ENCODE results near the gene PDE8A. TPM values are rescaled to one million over a fixed set of nuclear protein-coding genes. Genes with fewer than 3 reads are reported as not detected.
A peak's percentile ranks its signal among the peaks of the same experiment; 100 is the strongest.

PDE8A gene
- total and polyA plus RNA-seq, 10 of the 15 experiments (the other 5 are each of a cell fraction or from before 2014, with no cell fraction given), result 6.7 to 69.2 (median 27.2) TPM

GRCh38 chr15:84982301-84982920, 755 bp downstream of the PDE8A start (continued):
- no peak for TF ChIP-seq SPI1 (IDR thresholded peaks at IDR 0.05; ENCODE audit: borderline replicate concordance, insufficient read depth, low read depth, low read length)
- TF ChIP-seq MXI1 (IDR thresholded peaks at IDR 0.05; ENCODE audit: low read depth, low read length), result 0 out of 2 replicates have a peak, but pooled peaks have one; percentile 14
- TF ChIP-seq, protein P1, sequence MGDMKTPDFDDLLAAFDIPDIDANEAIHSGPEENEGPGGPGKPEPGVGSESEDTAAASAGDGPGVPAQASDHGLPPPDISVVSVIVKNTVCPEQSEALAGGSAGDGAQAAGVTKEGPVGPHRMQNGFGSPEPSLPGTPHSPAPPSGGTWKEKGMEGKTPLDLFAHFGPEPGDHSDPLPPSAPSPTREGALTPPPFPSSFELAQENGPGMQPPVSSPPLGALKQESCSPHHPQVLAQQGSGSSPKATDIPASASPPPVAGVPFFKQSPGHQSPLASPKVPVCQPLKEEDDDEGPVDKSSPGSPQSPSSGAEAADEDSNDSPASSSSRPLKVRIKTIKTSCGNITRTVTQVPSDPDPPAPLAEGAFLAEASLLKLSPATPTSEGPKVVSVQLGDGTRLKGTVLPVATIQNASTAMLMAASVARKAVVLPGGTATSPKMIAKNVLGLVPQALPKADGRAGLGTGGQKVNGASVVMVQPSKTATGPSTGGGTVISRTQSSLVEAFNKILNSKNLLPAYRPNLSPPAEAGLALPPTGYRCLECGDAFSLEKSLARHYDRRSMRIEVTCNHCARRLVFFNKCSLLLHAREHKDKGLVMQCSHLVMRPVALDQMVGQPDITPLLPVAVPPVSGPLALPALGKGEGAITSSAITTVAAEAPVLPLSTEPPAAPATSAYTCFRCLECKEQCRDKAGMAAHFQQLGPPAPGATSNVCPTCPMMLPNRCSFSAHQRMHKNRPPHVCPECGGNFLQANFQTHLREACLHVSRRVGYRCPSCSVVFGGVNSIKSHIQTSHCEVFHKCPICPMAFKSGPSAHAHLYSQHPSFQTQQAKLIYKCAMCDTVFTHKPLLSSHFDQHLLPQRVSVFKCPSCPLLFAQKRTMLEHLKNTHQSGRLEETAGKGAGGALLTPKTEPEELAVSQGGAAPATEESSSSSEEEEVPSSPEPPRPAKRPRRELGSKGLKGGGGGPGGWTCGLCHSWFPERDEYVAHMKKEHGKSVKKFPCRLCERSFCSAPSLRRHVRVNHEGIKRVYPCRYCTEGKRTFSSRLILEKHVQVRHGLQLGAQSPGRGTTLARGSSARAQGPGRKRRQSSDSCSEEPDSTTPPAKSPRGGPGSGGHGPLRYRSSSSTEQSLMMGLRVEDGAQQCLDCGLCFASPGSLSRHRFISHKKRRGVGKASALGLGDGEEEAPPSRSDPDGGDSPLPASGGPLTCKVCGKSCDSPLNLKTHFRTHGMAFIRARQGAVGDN (IDR thresholded peaks at IDR 0.05), result no peak
- TF ChIP-seq ZNF274 (IDR thresholded peaks at IDR 0.05; ENCODE audit: insufficient read depth, insufficient read length), result no peak
- TF ChIP-seq, protein P2, sequence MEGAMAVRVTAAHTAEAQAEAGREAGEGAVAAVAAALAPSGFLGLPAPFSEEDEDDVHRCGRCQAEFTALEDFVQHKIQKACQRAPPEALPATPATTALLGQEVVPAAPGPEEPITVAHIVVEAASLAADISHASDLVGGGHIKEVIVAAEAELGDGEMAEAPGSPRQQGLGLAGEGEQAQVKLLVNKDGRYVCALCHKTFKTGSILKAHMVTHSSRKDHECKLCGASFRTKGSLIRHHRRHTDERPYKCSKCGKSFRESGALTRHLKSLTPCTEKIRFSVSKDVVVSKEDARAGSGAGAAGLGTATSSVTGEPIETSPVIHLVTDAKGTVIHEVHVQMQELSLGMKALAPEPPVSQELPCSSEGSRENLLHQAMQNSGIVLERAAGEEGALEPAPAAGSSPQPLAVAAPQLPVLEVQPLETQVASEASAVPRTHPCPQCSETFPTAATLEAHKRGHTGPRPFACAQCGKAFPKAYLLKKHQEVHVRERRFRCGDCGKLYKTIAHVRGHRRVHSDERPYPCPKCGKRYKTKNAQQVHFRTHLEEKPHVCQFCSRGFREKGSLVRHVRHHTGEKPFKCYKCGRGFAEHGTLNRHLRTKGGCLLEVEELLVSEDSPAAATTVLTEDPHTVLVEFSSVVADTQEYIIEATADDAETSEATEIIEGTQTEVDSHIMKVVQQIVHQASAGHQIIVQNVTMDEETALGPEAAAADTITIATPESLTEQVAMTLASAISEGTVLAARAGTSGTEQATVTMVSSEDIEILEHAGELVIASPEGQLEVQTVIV (IDR thresholded peaks at IDR 0.05; ENCODE audit: borderline replicate concordance, partially characterized antibody), result no peak
- no peak for TF ChIP-seq TCF3 (IDR thresholded peaks at IDR 0.05; ENCODE audit: borderline replicate concordance, insufficient read depth, low read depth, low read length)
- no peak for TF ChIP-seq BMI1 (IDR thresholded peaks at IDR 0.05; ENCODE audit: borderline replicate concordance)
- no peak for TF ChIP-seq GABPA (IDR thresholded peaks at IDR 0.05; ENCODE audit: low read depth)
- TF ChIP-seq CEBPZ (IDR thresholded peaks at IDR 0.05; ENCODE audit: low read depth, low read length), result no peak
- no peak for TF ChIP-seq JUND (IDR thresholded peaks at IDR 0.05; ENCODE audit: low read depth, low read length)
- TF ChIP-seq TCF7 (IDR thresholded peaks at IDR 0.05; ENCODE audit: borderline replicate concordance), result no peak
- TF ChIP-seq ZBTB4 (CRISPR knock-in tag; IDR thresholded peaks at IDR 0.05), result no peak
- no peak for TF ChIP-seq BCL3 (IDR thresholded peaks at IDR 0.05; ENCODE audit: borderline replicate concordance, insufficient read depth, low read depth, low read length, poor library complexity, severe bottlenecking)
- TF ChIP-seq MTA2 (IDR thresholded peaks at IDR 0.05; ENCODE audit: low read depth), result no peak
